Subcutaneous preadipocyte (primary cell): ENCODE measurements around the gene SMIM12. TPM values are rescaled to one million over a fixed set of nuclear protein-coding genes. Genes with fewer than 3 reads are reported as not detected.

Source experiments
- total RNA-seq: library from RNA; depleted of rRNA; stranded (reverse); fragments of >200 nt; gene quantifications from 2 replicates; pipeline ENCODE4 v1.2.3, GENCODE V29; 2012

Gene SMIM12
- total RNA-seq = 24.6 and 26.5 TPM in 2 replicates

GRCh38 chr1:34859446-34860200, at the start of gene SMIM12:
Gene SMIM12, minus strand, starts transcription at chr1:34859749. Its CDS starts 3,772 bp downstream, at chr1:34855977.

Other genes starting within 250 kb of the SMIM12 start
- gene GJB5, start 104.7 kb downstream of the SMIM12 start, total RNA-seq = not detected in 2 replicates
- gene GJB4, start 100.0 kb downstream of the SMIM12 start, total RNA-seq = not detected in 2 replicates
- gene GJB3, start 78.5 kb downstream of the SMIM12 start, total RNA-seq = under 0.01 TPM in 1 of 2 replicates, not detected in the other
- gene GJA4, start 66.8 kb downstream of the SMIM12 start, total RNA-seq = not detected in 2 replicates
- under 0.01 TPM in 2 replicates for gene DLGAP3, start 69.9 kb upstream of the SMIM12 start, total RNA-seq
- 20.3 and 20.9 TPM in 2 replicates for gene TMEM35B, start 125.6 kb upstream of the SMIM12 start, total RNA-seq
- 19.4 and 23.1 TPM in 2 replicates for gene ZMYM6, start 172.2 kb upstream of the SMIM12 start, total RNA-seq
- 19.8 and 23.7 TPM in 2 replicates for gene ZMYM1, start 219.6 kb upstream of the SMIM12 start, total RNA-seq